Fibroblast of peridontal ligament (primary cell): ENCODE results near the gene QRICH2.
"Not testable (repeated sequence)": the region's sequence is repeated elsewhere in the genome, so short reads cannot be mapped to it uniquely, and the experiment has no call there.

Experiments used
- DNase-seq: peaks from one replicate; pipeline ENCODE4 v3.0.0-alpha.2; 2010; ENCODE audit errors: extremely low read depth

QRICH2 gene

GRCh38 chr17:76246080-76247066 is 61.7 kb downstream of the QRICH2 start:
- peak; percentile 67 for DNase-seq

GRCh38 chr17:76244721-76245120 is 63.4 kb downstream of the QRICH2 start:
- not testable (repeated sequence) for DNase-seq

- DNase-seq = no peak
Observed at GRCh38 chr17:76243826-76244679, 64.0 kb downstream of the QRICH2 start.

GRCh38 chr17:76241691-76242255 is 66.3 kb downstream of the QRICH2 start:
- no peak for DNase-seq

GRCh38 chr17:76241204-76241538 is 66.9 kb downstream of the QRICH2 start:
- no peak for DNase-seq

- peak; percentile 34 for DNase-seq
Observed at GRCh38 chr17:76240461-76241203, 67.4 kb downstream of the QRICH2 start, which contains the start of gene RNF157. Gene RNF157 (minus strand): TSS chr17:76240493. CDS start chr17:76240240, 253 bp downstream.

GRCh38 chr17:76239538-76240274 is 68.4 kb downstream of the QRICH2 start:
- no peak for DNase-seq

GRCh38 chr17:76238847-76239537 is 69.1 kb downstream of the QRICH2 start:
- no peak for DNase-seq

- no peak for DNase-seq
Observed at GRCh38 chr17:76237859-76238313, 70.2 kb downstream of the QRICH2 start.

- DNase-seq = no peak
Observed at GRCh38 chr17:76236603-76237002, 71.5 kb downstream of the QRICH2 start.

- DNase-seq = no peak
Observed at GRCh38 chr17:76235883-76236282, 72.2 kb downstream of the QRICH2 start.

GRCh38 chr17:76234354-76234679 is 73.8 kb downstream of the QRICH2 start:
- no peak for DNase-seq

- DNase-seq = no peak
Observed at GRCh38 chr17:76233588-76234353, 74.3 kb downstream of the QRICH2 start.

- peak; percentile 96 for DNase-seq
Observed at GRCh38 chr17:76232342-76232741, 75.7 kb downstream of the QRICH2 start.

- not testable (repeated sequence) for DNase-seq
Observed at GRCh38 chr17:76226749-76227148, 81.3 kb downstream of the QRICH2 start.

- DNase-seq = not testable (repeated sequence)
Observed at GRCh38 chr17:76225373-76226086, 82.5 kb downstream of the QRICH2 start.
